Neural cell (in vitro differentiated cells): ENCODE measurements around the gene USP37.

ENCODE experiments used
- CTCF ChIP-seq: fragments of 450-650 bp; IDR thresholded peaks from 2 replicates; pipeline ENCODE4 v1.5.1; 2014; ENCODE audit warnings: antibody characterized with exemption, mild to moderate bottlenecking, moderate library complexity; ENCODE audit not compliant: poor library complexity, severe bottlenecking
- EP300 ChIP-seq: fragments of 450-650 bp; conservative IDR thresholded peaks from 2 replicates; pipeline ENCODE4 v1.6.1; 2014; ENCODE audit warnings: antibody characterized with exemption, mild to moderate bottlenecking, moderate library complexity; ENCODE audit not compliant: poor library complexity, severe bottlenecking
- POLR2AphosphoS5 ChIP-seq: IDR thresholded peaks from 2 replicates; pipeline ENCODE4 v1.6.1; 2012
- RAD21 ChIP-seq: fragments of 450-650 bp; conservative IDR thresholded peaks from 2 replicates; pipeline ENCODE4 v1.6.1; 2014; ENCODE audit warnings: antibody characterized with exemption, mild to moderate bottlenecking, moderate library complexity
- TAF1 ChIP-seq: IDR thresholded peaks from 2 replicates; pipeline ENCODE4 v1.6.1; 2012; ENCODE audit warnings: low read depth
- TF ChIP-seq, protein P1 (sequence below): IDR thresholded peaks from 2 replicates; pipeline ENCODE4 v1.6.1; 2012; ENCODE audit warnings: borderline replicate concordance

GRCh38 chr2:218471036-218471435, 97.1 kb downstream of the USP37 start:
- TF ChIP-seq CTCF = no peak
- TF ChIP-seq, protein P1, sequence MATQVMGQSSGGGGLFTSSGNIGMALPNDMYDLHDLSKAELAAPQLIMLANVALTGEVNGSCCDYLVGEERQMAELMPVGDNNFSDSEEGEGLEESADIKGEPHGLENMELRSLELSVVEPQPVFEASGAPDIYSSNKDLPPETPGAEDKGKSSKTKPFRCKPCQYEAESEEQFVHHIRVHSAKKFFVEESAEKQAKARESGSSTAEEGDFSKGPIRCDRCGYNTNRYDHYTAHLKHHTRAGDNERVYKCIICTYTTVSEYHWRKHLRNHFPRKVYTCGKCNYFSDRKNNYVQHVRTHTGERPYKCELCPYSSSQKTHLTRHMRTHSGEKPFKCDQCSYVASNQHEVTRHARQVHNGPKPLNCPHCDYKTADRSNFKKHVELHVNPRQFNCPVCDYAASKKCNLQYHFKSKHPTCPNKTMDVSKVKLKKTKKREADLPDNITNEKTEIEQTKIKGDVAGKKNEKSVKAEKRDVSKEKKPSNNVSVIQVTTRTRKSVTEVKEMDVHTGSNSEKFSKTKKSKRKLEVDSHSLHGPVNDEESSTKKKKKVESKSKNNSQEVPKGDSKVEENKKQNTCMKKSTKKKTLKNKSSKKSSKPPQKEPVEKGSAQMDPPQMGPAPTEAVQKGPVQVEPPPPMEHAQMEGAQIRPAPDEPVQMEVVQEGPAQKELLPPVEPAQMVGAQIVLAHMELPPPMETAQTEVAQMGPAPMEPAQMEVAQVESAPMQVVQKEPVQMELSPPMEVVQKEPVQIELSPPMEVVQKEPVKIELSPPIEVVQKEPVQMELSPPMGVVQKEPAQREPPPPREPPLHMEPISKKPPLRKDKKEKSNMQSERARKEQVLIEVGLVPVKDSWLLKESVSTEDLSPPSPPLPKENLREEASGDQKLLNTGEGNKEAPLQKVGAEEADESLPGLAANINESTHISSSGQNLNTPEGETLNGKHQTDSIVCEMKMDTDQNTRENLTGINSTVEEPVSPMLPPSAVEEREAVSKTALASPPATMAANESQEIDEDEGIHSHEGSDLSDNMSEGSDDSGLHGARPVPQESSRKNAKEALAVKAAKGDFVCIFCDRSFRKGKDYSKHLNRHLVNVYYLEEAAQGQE = no peak
- no peak for TF ChIP-seq POLR2AphosphoS5
- no peak for TF ChIP-seq EP300
- TF ChIP-seq RAD21 = no peak
- no peak for TF ChIP-seq TAF1
